AG09309 (cell line): Measurements from ENCODE around the gene BCL2L12.

Experiments used
- DNase-seq: peaks from one replicate; pipeline ENCODE4 v3.0.0-alpha.2; 2010; ENCODE audit warnings: low read depth
- H3K4me3 ChIP-seq: 2 replicates; pipeline ENCODE4 v1.5.1; 2011; ENCODE audit warnings: mild to moderate bottlenecking, low read depth, low read length, moderate library complexity; ENCODE audit not compliant: control insufficient read depth
- TF ChIP-seq, protein P1 (sequence below): IDR thresholded peaks from 2 replicates; pipeline ENCODE4 v1.5.1; 2011; ENCODE audit warnings: mild to moderate bottlenecking, low read depth, low read length, inconsistent platforms; ENCODE audit not compliant: insufficient read depth, control insufficient read depth; ENCODE audit errors: missing control alignments

The BCL2L12 gene

DNA sequence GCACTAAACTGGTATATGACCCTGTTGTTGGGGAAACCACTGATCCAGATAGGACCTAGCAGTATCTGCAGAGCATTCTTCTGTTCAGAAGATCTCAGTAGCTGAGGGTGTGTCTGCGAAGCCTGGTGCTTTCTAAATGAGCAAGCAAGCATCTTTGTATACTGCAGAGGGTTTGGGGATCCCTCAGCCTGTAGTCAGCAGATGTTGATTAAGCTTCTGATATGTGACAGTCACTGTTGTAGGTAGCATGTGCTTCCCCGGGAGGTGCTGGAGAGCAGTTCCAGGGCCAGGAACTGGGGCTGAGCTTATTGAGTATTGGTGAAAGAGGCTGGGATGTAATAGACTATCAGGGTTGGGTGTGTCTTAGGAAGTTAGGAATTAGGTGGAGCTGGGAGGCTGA lies 22.3 kb upstream of the BCL2L12 start:
- TF ChIP-seq, protein P1, sequence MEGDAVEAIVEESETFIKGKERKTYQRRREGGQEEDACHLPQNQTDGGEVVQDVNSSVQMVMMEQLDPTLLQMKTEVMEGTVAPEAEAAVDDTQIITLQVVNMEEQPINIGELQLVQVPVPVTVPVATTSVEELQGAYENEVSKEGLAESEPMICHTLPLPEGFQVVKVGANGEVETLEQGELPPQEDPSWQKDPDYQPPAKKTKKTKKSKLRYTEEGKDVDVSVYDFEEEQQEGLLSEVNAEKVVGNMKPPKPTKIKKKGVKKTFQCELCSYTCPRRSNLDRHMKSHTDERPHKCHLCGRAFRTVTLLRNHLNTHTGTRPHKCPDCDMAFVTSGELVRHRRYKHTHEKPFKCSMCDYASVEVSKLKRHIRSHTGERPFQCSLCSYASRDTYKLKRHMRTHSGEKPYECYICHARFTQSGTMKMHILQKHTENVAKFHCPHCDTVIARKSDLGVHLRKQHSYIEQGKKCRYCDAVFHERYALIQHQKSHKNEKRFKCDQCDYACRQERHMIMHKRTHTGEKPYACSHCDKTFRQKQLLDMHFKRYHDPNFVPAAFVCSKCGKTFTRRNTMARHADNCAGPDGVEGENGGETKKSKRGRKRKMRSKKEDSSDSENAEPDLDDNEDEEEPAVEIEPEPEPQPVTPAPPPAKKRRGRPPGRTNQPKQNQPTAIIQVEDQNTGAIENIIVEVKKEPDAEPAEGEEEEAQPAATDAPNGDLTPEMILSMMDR, result no peak
- DNase-seq, result no peak
- no peak overlapping the region for H3K4me3 ChIP-seq

GRCh38 chr19:49645592-49645991 lies 20.1 kb upstream of the BCL2L12 start:
- TF ChIP-seq, protein P1, result no peak
- no peak for DNase-seq
- H3K4me3 ChIP-seq, result no peak overlapping the region

- no peak for DNase-seq
- TF ChIP-seq, protein P1, result no peak
- no peak overlapping the region for H3K4me3 ChIP-seq
Measured at GRCh38 chr19:49645995-49646394, 19.7 kb upstream of the BCL2L12 start.

GRCh38 chr19:49646586-49646985 lies 19.1 kb upstream of the BCL2L12 start:
- DNase-seq, result no peak
- H3K4me3 ChIP-seq, result no peak overlapping the region
- TF ChIP-seq, protein P1, result no peak

DNA sequence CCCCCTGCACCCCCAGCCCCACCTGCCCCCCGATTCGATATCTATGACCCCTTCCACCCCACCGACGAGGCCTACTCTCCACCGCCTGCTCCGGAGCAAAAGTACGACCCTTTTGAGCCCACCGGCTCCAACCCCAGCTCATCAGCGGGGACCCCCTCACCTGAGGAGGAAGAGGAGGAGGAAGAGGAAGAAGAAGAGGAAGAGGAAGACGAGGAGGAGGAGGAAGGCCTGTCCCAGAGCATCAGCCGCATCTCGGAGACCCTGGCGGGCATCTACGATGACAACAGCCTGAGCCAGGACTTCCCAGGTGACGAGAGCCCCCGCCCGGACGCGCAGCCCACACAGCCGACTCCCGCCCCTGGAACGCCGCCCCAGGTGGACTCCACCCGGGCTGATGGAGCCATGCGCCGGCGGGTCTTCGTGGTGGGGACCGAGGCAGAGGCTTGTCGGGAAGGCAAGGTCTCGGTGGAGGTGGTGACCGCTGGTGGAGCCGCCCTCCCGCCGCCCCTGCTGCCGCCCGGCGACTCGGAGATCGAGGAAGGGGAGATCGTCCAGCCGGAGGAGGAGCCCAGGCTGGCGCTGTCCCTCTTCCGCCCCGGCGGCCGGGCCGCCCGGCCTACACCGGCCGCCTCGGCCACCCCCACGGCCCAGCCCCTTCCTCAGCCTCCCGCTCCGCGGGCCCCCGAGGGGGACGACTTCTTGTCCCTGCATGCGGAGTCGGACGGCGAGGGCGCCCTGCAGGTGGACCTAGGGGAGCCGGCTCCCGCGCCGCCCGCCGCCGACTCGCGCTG lies 14.5 kb upstream of the BCL2L12 start:
- TF ChIP-seq, protein P1, result no peak
- H3K4me3 ChIP-seq, result no peak overlapping the region
- DNase-seq, result no peak

DNA sequence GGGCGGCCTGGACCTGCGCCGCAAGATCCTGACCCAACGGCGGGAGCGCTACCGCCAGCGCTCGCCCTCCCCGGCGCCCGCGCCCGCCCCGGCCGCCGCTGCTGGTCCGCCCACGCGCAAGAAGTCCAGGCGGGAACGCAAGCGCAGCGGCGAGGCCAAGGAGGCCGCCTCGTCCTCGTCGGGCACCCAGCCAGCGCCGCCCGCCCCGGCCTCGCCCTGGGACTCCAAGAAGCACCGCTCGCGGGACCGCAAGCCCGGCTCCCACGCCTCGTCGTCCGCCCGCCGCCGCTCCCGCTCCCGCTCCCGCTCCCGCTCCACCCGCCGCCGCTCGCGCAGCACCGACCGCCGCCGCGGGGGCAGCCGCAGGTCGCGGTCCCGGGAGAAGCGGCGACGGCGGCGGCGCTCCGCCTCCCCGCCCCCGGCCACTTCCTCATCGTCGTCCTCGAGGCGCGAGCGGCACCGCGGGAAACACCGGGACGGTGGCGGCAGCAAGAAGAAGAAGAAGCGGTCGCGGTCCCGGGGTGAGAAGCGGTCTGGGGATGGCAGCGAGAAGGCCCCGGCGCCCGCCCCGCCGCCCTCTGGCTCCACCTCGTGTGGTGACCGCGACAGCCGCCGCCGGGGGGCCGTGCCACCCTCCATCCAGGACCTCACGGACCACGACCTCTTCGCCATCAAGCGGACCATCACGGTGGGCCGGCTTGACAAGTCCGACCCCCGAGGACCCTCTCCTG lies 13.7 kb upstream of the BCL2L12 start:
- no peak for DNase-seq
- no peak overlapping the region for H3K4me3 ChIP-seq
- TF ChIP-seq, protein P1, result no peak
